ENCODE measurements around the gene BACH2. TPM values are rescaled to one million over a fixed set of nuclear protein-coding genes. Genes with fewer than 3 reads are reported as not detected.
A peak's percentile ranks its signal among the peaks of the same experiment; 100 is the strongest.
"Not testable (repeated sequence)": the region's sequence is repeated elsewhere in the genome, so short reads cannot be mapped to it uniquely, and the experiment has no call there.

BACH2 gene
- total RNA-seq, 1 donor from 2014 or later: 0.89 TPM

DNA sequence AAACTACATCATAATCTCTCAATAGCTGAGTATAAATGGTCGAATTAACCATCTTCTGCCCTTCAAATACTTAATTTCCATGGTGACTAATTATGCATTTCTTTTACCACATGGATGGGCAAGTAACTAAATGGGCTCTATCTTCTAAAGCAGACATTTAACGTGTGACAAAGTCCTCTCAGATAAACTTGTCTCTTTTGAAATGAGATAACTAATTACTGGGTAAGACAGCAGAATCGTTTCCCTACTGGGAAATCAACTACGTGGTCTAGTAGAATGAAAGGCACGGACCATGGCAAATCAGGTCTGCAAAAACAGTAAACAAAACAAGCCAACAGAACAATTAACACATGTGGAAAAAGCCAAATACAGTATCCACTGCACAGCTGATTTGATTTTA, 137.7 kb downstream of the BACH2 start:
- no peak for DNase-seq (ENCODE audit: low read depth)

- DNase-seq (ENCODE audit: low read depth): no peak
Measured at GRCh38 chr6:90157441-90157840, 139.2 kb downstream of the BACH2 start.

DNA sequence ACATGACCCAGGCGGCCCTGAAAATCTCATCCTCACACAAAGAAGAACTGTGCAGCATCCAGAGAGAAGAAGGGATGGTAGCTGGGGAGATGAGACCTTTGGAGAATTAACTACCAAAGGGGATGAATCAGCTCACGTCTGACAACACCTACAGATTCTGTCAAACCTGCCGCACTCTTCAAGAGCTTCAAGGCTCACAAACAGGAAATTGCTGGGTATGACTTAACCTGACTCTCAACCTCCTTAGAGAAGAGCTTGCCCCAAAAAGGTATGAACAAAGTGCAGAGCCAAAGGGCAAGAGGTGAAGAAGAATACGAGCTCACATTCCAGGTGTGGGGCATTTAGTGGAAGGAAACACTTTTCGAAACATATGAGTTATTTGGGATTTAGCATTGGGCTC, 139.8 kb downstream of the BACH2 start:
- DNase-seq (ENCODE audit: low read depth): no peak

DNA sequence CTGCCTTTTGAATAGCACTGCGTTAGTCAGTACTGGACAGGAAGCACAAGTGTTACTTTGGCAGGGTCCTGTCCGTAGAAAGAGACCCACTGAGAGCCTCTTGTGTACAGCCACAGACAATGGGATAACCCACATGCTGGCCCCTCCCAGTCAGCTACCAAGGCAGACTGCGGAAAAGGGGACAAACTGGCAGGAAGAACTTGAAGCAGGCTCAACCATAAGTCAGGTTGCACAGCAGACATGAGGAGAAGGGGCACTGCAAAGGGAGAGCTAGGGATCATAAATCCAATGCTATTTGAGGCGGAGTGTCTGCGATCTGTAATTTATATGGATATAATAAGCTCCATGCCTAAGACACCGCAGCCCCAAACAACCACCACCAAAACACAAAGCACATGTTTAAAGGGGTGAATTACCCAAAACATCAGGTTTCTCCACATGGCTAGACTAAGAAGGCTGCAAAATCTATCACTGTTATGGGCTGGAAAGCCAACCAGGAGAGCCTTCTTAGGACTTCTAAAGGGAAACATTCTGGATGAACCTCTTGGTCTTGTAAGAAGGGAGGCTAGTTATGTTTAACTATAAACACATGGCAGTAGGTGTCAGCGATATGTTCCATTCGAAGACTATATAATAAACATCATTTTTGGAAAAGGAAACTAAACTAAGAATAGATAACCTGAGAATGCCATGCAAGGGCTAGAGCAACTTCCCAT, 141.7 kb downstream of the BACH2 start:
- no peak for DNase-seq (ENCODE audit: low read depth)

DNA sequence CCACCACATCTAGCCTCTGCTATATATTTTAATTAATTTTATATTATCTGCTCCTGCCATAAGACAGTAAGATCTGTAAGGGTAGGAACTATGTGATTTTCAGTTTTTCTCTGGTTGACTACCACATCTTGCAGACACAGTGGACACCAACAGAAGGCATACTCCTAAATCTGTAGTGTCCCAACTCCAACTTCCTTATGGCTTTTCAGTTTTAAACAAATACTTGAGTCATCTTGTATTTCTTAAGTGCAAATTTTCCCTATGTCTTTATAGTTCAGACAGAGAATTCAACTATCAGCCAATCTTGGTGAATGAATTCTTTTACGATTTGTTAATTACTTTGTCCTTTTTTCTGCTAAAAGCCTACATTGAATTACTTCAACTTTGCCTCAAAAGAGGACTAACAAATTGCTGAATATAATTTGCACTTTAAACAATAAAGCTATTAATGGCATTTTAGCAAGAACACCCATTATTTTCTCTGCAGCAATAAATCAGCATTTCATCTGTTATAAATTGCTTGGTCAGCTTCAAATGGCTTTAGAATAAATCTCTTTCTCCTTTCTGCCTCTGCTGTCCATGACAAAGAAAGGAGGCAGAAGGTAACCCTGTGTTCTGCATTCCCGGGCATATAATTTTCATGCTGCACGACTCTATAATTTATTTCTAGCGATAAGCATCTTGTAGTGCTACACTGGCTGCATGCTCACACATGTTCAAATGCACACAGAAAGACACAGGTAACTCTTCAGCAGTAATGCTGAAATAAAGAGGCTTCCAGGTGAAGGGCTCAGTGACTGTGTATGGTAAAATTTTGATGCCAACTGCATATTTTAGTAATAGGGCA, 144.8 kb downstream of the BACH2 start:
- DNase-seq (ENCODE audit: low read depth): no peak

DNA sequence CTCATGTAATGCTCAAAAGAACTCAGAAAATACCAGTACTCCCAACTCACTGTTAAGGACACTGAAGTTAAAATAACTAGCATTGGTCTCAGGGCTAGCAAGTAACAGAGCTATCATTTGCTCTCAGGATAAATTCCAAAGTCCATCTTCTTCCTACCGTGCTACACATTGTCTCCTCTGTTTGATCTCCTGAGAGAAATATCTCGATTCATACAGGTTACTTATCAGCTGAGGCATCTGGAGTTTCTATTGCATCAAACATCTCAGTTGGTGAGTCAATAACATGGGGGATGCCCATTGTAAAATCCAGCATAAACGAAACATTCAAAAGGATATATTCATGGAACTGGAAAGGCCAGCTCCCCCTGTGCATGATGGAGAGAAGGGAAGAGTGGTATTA, 147.4 kb downstream of the BACH2 start:
- no peak for DNase-seq (ENCODE audit: low read depth)

- no peak for DNase-seq (ENCODE audit: low read depth)
Measured at GRCh38 chr6:90148867-90149266, 147.8 kb downstream of the BACH2 start.

GRCh38 chr6:90146921-90147649, 149.6 kb downstream of the BACH2 start:
- DNase-seq (ENCODE audit: low read depth): no peak

DNA sequence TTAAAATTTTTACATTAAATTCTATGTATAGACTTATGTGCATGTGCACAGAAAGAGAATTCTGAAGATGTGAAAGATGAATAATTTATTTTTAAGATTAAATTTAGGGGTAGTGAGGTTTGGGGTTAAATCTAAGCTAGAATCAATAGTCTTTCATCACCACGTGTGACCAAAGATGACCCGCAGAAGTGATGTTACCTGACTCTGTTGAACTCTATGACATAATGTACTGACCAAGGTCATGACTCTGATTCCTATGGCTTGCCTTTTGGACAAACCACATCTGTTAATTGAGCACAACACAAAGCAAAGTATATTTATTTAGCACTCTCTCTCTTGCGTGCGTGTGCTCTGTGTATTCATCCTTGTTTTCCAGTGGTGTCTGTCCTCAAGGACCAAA, 150.6 kb downstream of the BACH2 start:
- no peak for DNase-seq (ENCODE audit: low read depth)

DNA sequence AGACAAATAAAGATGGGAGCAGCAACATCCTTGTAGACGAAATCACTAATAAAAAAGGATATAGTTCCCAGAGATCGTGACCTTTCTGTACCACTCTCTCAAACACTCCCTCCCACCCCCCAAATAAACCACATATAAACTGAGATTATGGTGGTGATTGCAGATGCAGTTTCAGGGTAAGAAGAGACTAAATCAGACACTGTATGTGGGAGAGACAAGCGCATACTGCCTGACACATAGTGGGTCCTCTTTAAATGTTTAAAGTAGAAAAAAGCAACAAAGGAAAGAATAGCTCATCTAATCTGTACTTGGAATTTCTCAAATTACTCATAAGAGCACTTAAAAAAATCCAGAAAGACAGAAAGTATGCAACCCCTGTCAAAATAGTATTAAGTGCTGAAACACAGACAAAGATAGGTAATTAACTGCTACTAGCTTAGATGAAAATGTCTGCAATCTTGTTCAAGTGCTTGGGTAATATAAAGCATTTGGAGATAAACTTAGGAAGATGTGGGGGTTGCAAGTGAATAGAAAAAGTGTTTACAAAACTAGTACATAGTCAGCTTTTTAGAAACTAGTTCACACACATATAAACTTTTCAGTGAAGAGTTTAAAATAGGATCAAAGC, 151.6 kb downstream of the BACH2 start:
- DNase-seq (ENCODE audit: low read depth): no peak

- peak; percentile 13 for DNase-seq (ENCODE audit: low read depth)
Measured at GRCh38 chr6:90144396-90144795, 152.2 kb downstream of the BACH2 start.

- DNase-seq (ENCODE audit: low read depth): no peak
Measured at GRCh38 chr6:90140683-90141082, 156.0 kb downstream of the BACH2 start.

GRCh38 chr6:90139272-90139817, 157.3 kb downstream of the BACH2 start:
- no peak for DNase-seq (ENCODE audit: low read depth)

DNA sequence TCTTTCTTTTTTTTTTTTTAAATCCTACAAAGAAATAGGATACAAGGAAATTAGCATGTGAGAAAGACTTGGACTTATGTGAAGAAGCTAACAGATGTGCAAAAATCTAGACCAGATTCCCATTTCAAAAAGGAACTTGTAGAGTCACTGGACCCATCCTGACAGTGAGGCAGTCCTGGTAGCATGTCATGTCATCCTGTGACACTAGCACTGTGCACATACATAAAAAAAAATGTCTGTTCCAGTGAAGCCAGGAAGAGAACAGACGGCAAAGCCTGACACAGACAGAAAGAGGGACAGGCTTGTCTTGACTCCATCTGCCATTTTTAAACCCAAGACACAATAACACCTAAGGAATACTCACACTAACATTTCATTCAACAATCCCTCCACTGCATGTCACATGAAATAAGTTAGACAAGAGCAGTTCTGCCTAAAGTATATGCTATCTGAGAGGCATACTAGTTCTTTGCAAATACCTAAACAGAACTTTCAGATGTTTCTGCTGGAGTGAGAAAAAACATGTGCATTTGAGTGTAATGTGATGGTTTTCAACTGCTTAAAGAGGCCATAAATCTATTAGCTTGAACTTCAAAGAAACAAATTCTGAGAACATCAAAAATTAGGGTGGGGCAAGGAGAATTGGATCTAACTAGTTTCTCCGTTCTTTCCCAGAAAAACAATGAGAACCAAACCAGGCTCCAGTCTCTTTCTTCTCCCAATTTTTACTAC, 159.6 kb downstream of the BACH2 start:
- no peak for DNase-seq (ENCODE audit: low read depth)

GRCh38 chr6:90136176-90136575, 160.5 kb downstream of the BACH2 start:
- no peak for DNase-seq (ENCODE audit: low read depth)

DNA sequence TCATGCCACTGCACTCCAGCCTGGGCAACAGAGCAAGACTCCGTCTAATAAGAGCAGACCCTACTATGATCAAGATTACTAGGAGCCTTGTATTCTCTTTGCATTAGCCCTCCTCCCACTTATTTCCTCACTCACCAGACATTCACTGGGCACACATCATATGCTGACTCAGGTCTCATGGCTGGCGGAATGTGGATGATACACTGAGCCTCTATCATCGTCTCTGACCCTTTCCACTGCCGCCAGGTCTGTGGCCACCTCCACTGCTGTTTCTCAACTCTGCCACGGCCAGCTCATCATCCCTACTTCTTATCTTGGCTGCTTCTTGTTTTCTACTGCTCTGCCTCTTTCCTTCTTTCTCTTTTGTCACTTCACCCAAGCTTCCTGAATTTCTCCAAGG, 161.0 kb downstream of the BACH2 start:
- DNase-seq (ENCODE audit: low read depth): peak; percentile 25

GRCh38 chr6:90133664-90134063, 163.0 kb downstream of the BACH2 start:
- DNase-seq (ENCODE audit: low read depth): not testable (repeated sequence)

DNA sequence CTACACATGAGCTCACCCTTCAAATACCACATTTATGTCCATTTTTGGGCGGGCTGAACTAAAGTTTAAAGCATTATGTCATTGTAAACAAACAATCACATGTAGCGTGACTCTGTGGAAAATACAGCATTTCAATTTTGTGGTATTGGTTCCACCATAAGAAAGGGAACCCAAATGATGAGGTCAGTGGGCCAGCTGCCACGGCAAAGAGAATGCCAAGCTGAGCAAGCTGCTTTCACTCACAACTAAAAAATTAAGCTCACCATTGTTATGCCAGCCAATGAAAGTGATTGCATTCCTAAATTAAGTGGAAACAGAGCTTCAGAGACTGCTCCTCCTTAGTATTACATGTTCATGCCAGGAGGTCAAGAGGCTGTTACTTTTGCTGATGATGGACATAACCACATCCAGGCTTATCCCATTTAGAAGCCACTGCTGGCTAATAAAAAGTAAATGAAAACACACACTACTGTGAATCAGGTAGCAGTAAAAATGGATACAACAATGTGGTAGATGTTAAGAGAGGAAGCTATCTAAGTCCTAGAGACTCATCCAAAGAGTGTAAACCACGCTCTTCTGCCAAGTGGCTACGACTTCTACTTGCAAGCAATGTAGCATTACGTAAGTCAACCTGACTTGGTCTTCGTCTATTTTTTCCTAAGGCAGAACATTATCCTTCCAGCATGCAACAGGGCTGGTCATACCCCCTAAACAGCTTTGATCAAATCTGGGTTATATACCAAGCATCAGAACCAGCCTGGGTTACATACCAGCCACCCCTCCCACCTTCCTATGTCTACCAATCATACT, 164.8 kb downstream of the BACH2 start:
- DNase-seq (ENCODE audit: low read depth): no peak

DNA sequence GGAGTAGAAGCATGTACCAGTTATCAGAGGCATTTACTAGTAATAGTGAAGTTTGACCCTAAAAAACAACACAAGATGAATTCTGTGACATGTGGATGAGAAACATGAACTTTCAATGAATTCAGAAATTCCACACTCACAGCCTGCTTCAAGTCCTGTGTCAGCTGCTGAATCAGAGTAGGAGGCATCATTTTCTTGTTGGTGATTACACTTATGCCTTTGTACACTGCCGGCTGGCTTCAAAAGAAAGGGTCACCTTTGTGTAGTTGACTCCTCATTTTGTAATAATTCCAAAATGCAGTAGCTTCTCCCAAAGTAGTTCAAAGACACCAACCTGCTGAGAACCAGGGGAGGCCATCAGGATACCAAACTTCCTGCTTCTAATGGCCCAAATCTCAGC, 165.5 kb downstream of the BACH2 start:
- DNase-seq (ENCODE audit: low read depth): no peak

- not testable (repeated sequence) for DNase-seq (ENCODE audit: low read depth)
Measured at GRCh38 chr6:90128687-90129086, 168.0 kb downstream of the BACH2 start.
